SJSA1 (cell line): Measurements from ENCODE around the gene TMEM164. TPM values are rescaled to one million over a fixed set of nuclear protein-coding genes. Genes with fewer than 3 reads are reported as not detected.

Source experiments
- DNase-seq, 2 experiments: peaks; one replicate each; pipeline ENCODE4 v3.0.0-alpha.2; 2015 to 2020; ENCODE audit warnings: low spot score in 2 of 2, low read depth in 1 of 2
- H3K27ac ChIP-seq: fragments of 250-450 bp; sonication (Bioruptor Pico); 2 replicates; pipeline ENCODE4 v1.5.1; 2020; ENCODE audit warnings: mild to moderate bottlenecking, moderate library complexity
- H3K27me3 ChIP-seq: fragments of 250-450 bp; sonication (Bioruptor Pico); replicated peaks from 2 replicates; pipeline ENCODE4 v1.5.1; 2020; ENCODE audit warnings: mild to moderate bottlenecking, moderate library complexity
- H3K36me3 ChIP-seq: fragments of 250-450 bp; sonication (Bioruptor Pico); 2 replicates; pipeline ENCODE4 v1.5.1; 2020; ENCODE audit warnings: mild to moderate bottlenecking
- H3K4me1 ChIP-seq: fragments of 250-450 bp; sonication (Bioruptor Pico); replicated peaks from 2 replicates; pipeline ENCODE4 v1.6.1; 2021; ENCODE audit warnings: mild to moderate bottlenecking
- H3K4me3 ChIP-seq: fragments of 250-450 bp; sonication (Bioruptor Pico); 2 replicates; pipeline ENCODE4 v1.5.1; 2020; ENCODE audit warnings: mild to moderate bottlenecking
- H3K9me3 ChIP-seq: fragments of 250-450 bp; sonication (Bioruptor Pico); replicated peaks from 2 replicates; pipeline ENCODE4 v1.5.1; 2020; ENCODE audit warnings: mild to moderate bottlenecking
- total RNA-seq: library from RNA; depleted of rRNA; stranded (reverse); fragments of >200 nt; shearing (Covaris generic); gene quantifications from 2 replicates; pipeline ENCODE4 v1.2.3, GENCODE V29; 2014

Gene TMEM164
- total RNA-seq, 1 experiment from 2014 or later = 104 TPM

- H3K4me1 ChIP-seq = peaks cover 10% of the 10 kb centered on the region
- no peaks in the 10 kb centered on the region for H3K27me3 ChIP-seq
- DNase-seq = no peak
- no peaks in the 10 kb centered on the region for H3K36me3 ChIP-seq
- H3K4me3 ChIP-seq = no peak overlapping the region
- no peaks in the 10 kb centered on the region for H3K9me3 ChIP-seq
- no peak overlapping the region for H3K27ac ChIP-seq
Observed at GRCh38 chrX:110224926-110225617, 222.2 kb downstream of the TMEM164 start.

GRCh38 chrX:110226931-110227330, 224.0 kb downstream of the TMEM164 start:
- Histone ChIP-seq H3K27me3 (no peaks in the 10 kb centered on the region), H3K9me3 (no peaks in the 10 kb centered on the region), H3K4me1 (peaks cover 5% of the 10 kb centered on the region; the same call in 1 of the 2 replicates), H3K4me3 (no peak overlapping the region), H3K36me3 (no peaks in the 10 kb centered on the region), H3K27ac (no peak overlapping the region)
- no peak for DNase-seq
